Prostate gland (tissue), 2 donors: ENCODE measurements around the gene ZNF486. TPM values are rescaled to one million over a fixed set of nuclear protein-coding genes. Genes with fewer than 3 reads are reported as not detected.
A peak's percentile ranks its signal among the peaks of the same experiment; 100 is the strongest.
"Not testable (repeated sequence)": the region's sequence is repeated elsewhere in the genome, so short reads cannot be mapped to it uniquely, and the experiment has no call there.

Experiments used
- DNase-seq: peaks from one replicate; pipeline ENCODE4 v3.0.0-alpha.2; 2019; ENCODE audit warnings: low spot score
- H3K27ac ChIP-seq, 2 donors: fragments of 200-600 bp; sonication (generic); 2 replicates each; pipeline ENCODE4 v1.5.1; 2017 to 2019
- H3K27me3 ChIP-seq: fragments of 200-600 bp; sonication (generic); replicated peaks from 2 replicates; pipeline ENCODE4 v1.5.1; 2019; ENCODE audit not compliant: insufficient read depth
- H3K36me3 ChIP-seq, 2 donors: fragments of 200-600 bp; sonication (generic); 1 replicate in 1 of 2; 2 replicates in 1 of 2; pipeline versions ENCODE4 v1.5.1 to v1.8.1; 2017 to 2019
- H3K4me1 ChIP-seq: fragments of 200-600 bp; sonication (generic); replicated peaks from 2 replicates; pipeline ENCODE4 v1.5.1; 2019
- H3K4me3 ChIP-seq, 2 donors: fragments of 200-600 bp; sonication (generic); 2 replicates each; pipeline ENCODE4 v1.5.1; 2017 to 2019
- H3K9me3 ChIP-seq: fragments of 200-600 bp; sonication (generic); 2 replicates; pipeline ENCODE4 v1.5.1; 2017
- CTCF ChIP-seq, 4 experiments: fragments of 200-600 bp in 2 of 4; fragments of 450-650 bp in 2 of 4; sonication (generic) in 2 of 4; IDR thresholded peaks; 1 replicate in 3 of 4; 2 replicates in 1 of 4; pipeline ENCODE4 v1.5.1; 2016 to 2019; ENCODE audit warnings: antibody characterized with exemption in 4 of 4, mild to moderate bottlenecking in 2 of 4, moderate library complexity in 2 of 4
- POLR2A ChIP-seq: fragments of 450-650 bp; IDR thresholded peaks from one replicate; pipeline ENCODE4 v1.6.1; 2016; ENCODE audit warnings: antibody characterized with exemption, mild to moderate bottlenecking
- POLR2AphosphoS5 ChIP-seq: sonication (generic); formaldehyde crosslinking; IDR thresholded peaks from one replicate; pipeline ENCODE4 v1.6.1; 2017; ENCODE audit warnings: antibody characterized with exemption
- WGBS: methylation state at CpG from one replicate; pipeline ENCODE4 v1.1.5; 2018; 5-methylcytosine and 5-hydroxymethylcytosine counted together
- intact Hi-C: fragments of 100-400 bp; cut with DNase I; formaldehyde crosslinking; loops from one replicate; pipeline ENCODE4 v1.14.2; 2022
- total RNA-seq, 2 donors: library from RNA; depleted of rRNA; stranded (reverse); fragments of >200 nt; gene quantifications; one replicate each; pipeline ENCODE4 v1.1.0, GENCODE V29; 2016

ZNF486 gene
- total RNA-seq, 2 donors from 2014 or later, result 5.0 to 8.7 TPM

- H3K4me3 ChIP-seq, result peak overlapping the region; percentile 50 to 52
- peak overlapping the region; percentile 55 to 57 for H3K27ac ChIP-seq
- intact Hi-C loops, result no loop called here
- H3K27me3 ChIP-seq, result no peaks in the 10 kb centered on the region
- 10% methylated on average over 22 of the region's 22 CpGs for WGBS
- H3K9me3 ChIP-seq, result no peaks in the 10 kb centered on the region
- TF ChIP-seq POLR2AphosphoS5, result no peak
- TF ChIP-seq POLR2A, result no peak
- no peak for TF ChIP-seq CTCF (IDR thresholded peaks at IDR 0.05)
- no peaks in the 10 kb centered on the region for H3K4me1 ChIP-seq
- no peak for DNase-seq
- H3K36me3 ChIP-seq, result no peaks in the 10 kb centered on the region
Measured at GRCh38 chr19:20167651-20168122, 673 bp downstream of the ZNF486 start.

GRCh38 chr19:20171285-20171684 lies 4.3 kb downstream of the ZNF486 start:
- Histone ChIP-seq H3K27ac (no peak overlapping the region), H3K4me3 (no peak overlapping the region), H3K36me3 (no peaks in the 10 kb centered on the region), H3K9me3 (no peaks in the 10 kb centered on the region), H3K4me1 (no peaks in the 10 kb centered on the region), H3K27me3 (no peaks in the 10 kb centered on the region)
- 53% methylated on average over 3 of the region's 3 CpGs for WGBS
- DNase-seq, result no peak
- intact Hi-C loops, result no loop called here
- TF ChIP-seq POLR2AphosphoS5 (no peak), CTCF (IDR thresholded peaks at IDR 0.05) (no peak), POLR2A (no peak)

- H3K27ac ChIP-seq, H3K27me3 ChIP-seq, H3K4me3 ChIP-seq, intact Hi-C loops, H3K4me1 ChIP-seq, H3K36me3 ChIP-seq, H3K9me3 ChIP-seq, DNase-seq: not testable (repeated sequence)
- WGBS, result 98% methylated on average over 24 of the region's 28 CpGs
Measured at GRCh38 chr19:20175848-20176247, 8.8 kb downstream of the ZNF486 start.

GRCh38 chr19:20179956-20180355 lies 12.9 kb downstream of the ZNF486 start:
- H3K27me3 ChIP-seq, DNase-seq, H3K27ac ChIP-seq, H3K36me3 ChIP-seq, H3K9me3 ChIP-seq, H3K4me1 ChIP-seq, H3K4me3 ChIP-seq, intact Hi-C loops: not testable (repeated sequence)

- DNase-seq, result no peak
- no peaks in the 10 kb centered on the region for H3K9me3 ChIP-seq
- no peak overlapping the region for H3K4me3 ChIP-seq
- no peaks in the 10 kb centered on the region for H3K27me3 ChIP-seq
- H3K36me3 ChIP-seq, result no peaks in the 10 kb centered on the region
- intact Hi-C loops, result no loop called here
- H3K4me1 ChIP-seq, result no peaks in the 10 kb centered on the region
- no peak for TF ChIP-seq POLR2AphosphoS5
- no peak for TF ChIP-seq CTCF (IDR thresholded peaks at IDR 0.05)
- no peak for TF ChIP-seq POLR2A
- no peak overlapping the region for H3K27ac ChIP-seq
Measured at GRCh38 chr19:20182222-20182785, 15.3 kb downstream of the ZNF486 start.

- intact Hi-C loops, result no loop called here
- Histone ChIP-seq H3K27ac (no peak overlapping the region), H3K4me1 (no peaks in the 10 kb centered on the region), H3K9me3 (no peaks in the 10 kb centered on the region), H3K4me3 (no peak overlapping the region), H3K36me3 (no peaks in the 10 kb centered on the region), H3K27me3 (no peaks in the 10 kb centered on the region)
- TF ChIP-seq CTCF (IDR thresholded peaks at IDR 0.05) (no peak), POLR2AphosphoS5 (no peak), POLR2A (no peak)
- no peak for DNase-seq
- WGBS, result 93% methylated on average over 4 of the region's 4 CpGs
Measured at GRCh38 chr19:20186174-20186573, 19.2 kb downstream of the ZNF486 start.
